ENCODE measurements around the gene PTPN14. TPM values are rescaled to one million over a fixed set of nuclear protein-coding genes. Genes with fewer than 3 reads are reported as not detected.

PTPN14 gene
- total and polyA plus RNA-seq, 2 of the 4 experiments (the other 2 are of a cell fraction), result 21.5 to 31.7 TPM

- POLR2A ChIA-PET (ENCODE audit: unreplicated experiment), result no interaction called here
- Histone ChIP-seq H3K27ac (ENCODE audit: insufficient read depth, low read length) (no peak overlapping the region), H3K4me1 (ENCODE audit: control insufficient read depth, insufficient read depth, low read length) (peaks cover 9% of the 10 kb centered on the region), H2AK9ac (replicated peaks; ENCODE audit: low read depth, low read length, poor library complexity) (no peak overlapping the region), H3K14ac (replicated peaks; ENCODE audit: low read depth, low read length) (no peak overlapping the region), H3K4me3 (ENCODE audit: insufficient read depth, low read depth, low read length) (no peak overlapping the region), H2BK120ac (ENCODE audit: low read depth, low read length) (no peak overlapping the region), H4K91ac (ENCODE audit: insufficient read depth, low read depth, low read length) (no peak overlapping the region), H3K23ac (ENCODE audit: low read depth, low read length) (no peak overlapping the region), H4K8ac (ENCODE audit: low read depth in 2 of 2, low read length in 2 of 2) (no peak overlapping the region), H3K36me3 (ENCODE audit: control insufficient read depth, insufficient read depth, low read length) (no peaks in the 10 kb centered on the region), H3K4me2 (ENCODE audit: low read depth, low read length) (no peak overlapping the region), H3K9me3 (ENCODE audit: control insufficient read depth, insufficient read depth, low read length) (peaks cover 11% of the 10 kb centered on the region), H3K56ac (ENCODE audit: extremely low read depth, insufficient read depth, low read length) (no peak overlapping the region), H2BK15ac (ENCODE audit: low read depth, low read length) (no peak overlapping the region), H3K9ac (ENCODE audit: low read depth, low read length) (no peak overlapping the region), H4K20me1 (ENCODE audit: insufficient read depth, low read length) (no peaks in the 10 kb centered on the region), H3K27me3 (ENCODE audit: control insufficient read depth, insufficient read depth, low read length) (no peaks in the 10 kb centered on the region), H2AFZ (replicated peaks; ENCODE audit: low read length, poor library complexity) (no peak overlapping the region), H3K4ac (ENCODE audit: low read depth, low read length) (no peak overlapping the region), H2BK20ac (ENCODE audit: low read depth, low read length) (no peak overlapping the region), H2BK5ac (ENCODE audit: low read depth, low read length, poor library complexity, severe bottlenecking) (no peak overlapping the region), H2AK5ac (ENCODE audit: low read depth, low read length) (peak overlapping the region; percentile 11; the same call in 1 of the 2 replicates), H3K79me1 (ENCODE audit: low read depth in 1 of 2, low read length in 2 of 2) (peaks cover 0 to 3% of the 10 kb centered on the region in 2 experiments; a peak in 1 of 4 replicates), H3K18ac (ENCODE audit: low read depth, low read length) (no peak overlapping the region), H4K5ac (ENCODE audit: low read depth, low read length) (no peak overlapping the region), H3K9me1 (ENCODE audit: insufficient read depth, low read length) (peaks cover 3% of the 10 kb centered on the region)
- ATAC-seq (ENCODE audit: low read depth), result no peak
- CTCF ChIA-PET, result interaction anchor here (1.2 to 2.0 kb wide), 3 partner anchors 10 to 25 kb away, joined by 3 to 8 read pairs (median 5); no protein-coding TSS in a partner anchor
- dilution Hi-C loops (cut with HindIII; ENCODE audit: low sequenced_read_pairs, unreplicated experiment), result no loop called here
- intact Hi-C loops (cut with micrococcal nuclease), result no loop called here
- DNase-seq, result no peak
- TF ChIP-seq NFE2L2 (IDR thresholded peaks at IDR 0.05; ENCODE audit: low read depth, low read length) (no peak), POLR2A (IDR thresholded peaks at IDR 0.05; ENCODE audit: low read depth, low read length) (no peak), CTCF (conservative IDR thresholded peaks at IDR 0.05; ENCODE audit: low read depth, low read length) (no peak), CEBPB (IDR thresholded peaks at IDR 0.05; ENCODE audit: low read depth, low read length) (no peak), MAZ (IDR thresholded peaks at IDR 0.05; ENCODE audit: borderline replicate concordance, low read depth, low read length) (no peak)
- no TSS peak for BruUV-seq (replicated peaks)
- in situ Hi-C loops (cut with MboI; ENCODE audit: low sequenced_read_pairs), result no loop called here
- WGBS, 2 experiments (ENCODE audit: extremely low coverage in 2 of 2, insufficient read length in 1 of 2), result 100% methylated on average over 1 of the region's 11 CpGs; no CpG with 5 or more reads in 1 of the 2 experiments
These were observed 22.2 kb upstream of the PTPN14 start for GRCh38 chr1:214573386-214574318.

Measured in IMR-90 (cell line).